Measurements from ENCODE around the gene NECAB2.

GRCh38 chr16:84024854-84025253, 56.8 kb downstream of the NECAB2 start:
- TF ChIP-seq POLR2A (IDR thresholded peaks at IDR 0.05; ENCODE audit: control extremely low read depth in 1 of 2, low read depth in 2 of 2, low read length in 2 of 2) (no peak), CTCF (IDR thresholded peaks at IDR 0.05; ENCODE audit: control extremely low read depth in 1 of 3, insufficient read depth in 1 of 3, low read depth in 1 of 3, low read length in 3 of 3) (no peak), JUN (IDR thresholded peaks at IDR 0.05; ENCODE audit: low read depth, low read length) (no peak), BRCA1 (IDR thresholded peaks at IDR 0.05; ENCODE audit: low read depth, low read length) (no peak), ATF2 (IDR thresholded peaks at IDR 0.05; ENCODE audit: low read length) (no peak), RFX5 (IDR thresholded peaks at IDR 0.05; ENCODE audit: borderline replicate concordance, low read depth, low read length) (no peak), POLR2AphosphoS5 (IDR thresholded peaks at IDR 0.05; ENCODE audit: low read depth, low read length) (no peak), EP300 (IDR thresholded peaks at IDR 0.05; ENCODE audit: borderline replicate concordance in 1 of 2, low read depth in 2 of 2, low read length in 2 of 2) (no peak)
